Left ventricle myocardium inferior (tissue), 1 donor: ENCODE measurements around the gene SDHAF2. TPM values are rescaled to one million over a fixed set of nuclear protein-coding genes. Genes with fewer than 3 reads are reported as not detected.
"Not testable (repeated sequence)": the region's sequence is repeated elsewhere in the genome, so short reads cannot be mapped to it uniquely, and the experiment has no call there.

Experiments used
- DNase-seq: peaks from one replicate; pipeline ENCODE4 v3.0.0-alpha.2; 2020
- H3K27ac ChIP-seq: fragments of 200-600 bp; replicated peaks from 2 replicates; pipeline ENCODE4 v1.8.0; 2021
- H3K27me3 ChIP-seq: fragments of 200-600 bp; 2 replicates; pipeline ENCODE4 v1.8.0; 2021; ENCODE audit warnings: low read depth
- H3K36me3 ChIP-seq: fragments of 200-600 bp; 2 replicates; pipeline ENCODE4 v1.8.0; 2021
- H3K4me1 ChIP-seq: fragments of 200-600 bp; 2 replicates; pipeline ENCODE4 v1.8.0; 2021
- H3K4me3 ChIP-seq: fragments of 200-600 bp; 2 replicates; pipeline ENCODE4 v1.8.0; 2021; ENCODE audit warnings: mild to moderate bottlenecking, moderate library complexity
- H3K9me3 ChIP-seq: fragments of 200-600 bp; replicated peaks from 2 replicates; pipeline ENCODE4 v1.8.0; 2021
- CTCF ChIP-seq: fragments of 200-600 bp; IDR thresholded peaks from 2 replicates; pipeline ENCODE4 v1.8.0; 2021; ENCODE audit warnings: antibody characterized with exemption, mild to moderate bottlenecking, borderline replicate concordance
- intact Hi-C: fragments of 100-400 bp; cut with micrococcal nuclease; formaldehyde crosslinking; loops from one replicate; pipeline ENCODE4 v1.11.0; 2022
- long read RNA-seq: library from polyadenylated mRNA; unstranded; transcript quantifications from one replicate; pipeline ENCODE4 v2.0.0, GENCODE V29; 2021
- total RNA-seq: library from RNA; stranded (reverse); fragmentation: NEBNext Ultra II Directional; extraction: Animal tissue kit (Norgen Biotek cat#: 25700); gene quantifications from one replicate; pipeline ENCODE4 v1.2.1, GENCODE V29; 2021
- donor health status: DM: no; HTN: yes; CAD: no; lungs with severe emphysema.

The SDHAF2 gene
- 38.1 TPM for total RNA-seq
- long read RNA-seq, transcript SDHAF2-201 (4 exons, 2,033 nt), result major isoform, 63 of 70 reads
- long read RNA-seq, partial matches to known transcripts, result 3 of 70 reads
- long read RNA-seq, other reads (novel, unspliced or antisense), result 0 of 70 reads

GRCh38 chr11:61429691-61430582, at the start of gene SDHAF2, which contains the start of gene CPSF7:
SDHAF2 (plus strand) TSS chr11:61430124; CDS start chr11:61430147, 23 bp downstream.
CPSF7 (minus strand) TSS chr11:61429975; CDS start chr11:61429235, 740 bp downstream.
- Histone ChIP-seq H3K27ac (peak within 1 kb of the TSS; percentile 96), H3K36me3 (peaks cover 40% of the 10 kb centered on the region), H3K4me1 (peaks cover 74% of the 10 kb centered on the region), H3K4me3 (peak within 1 kb of the TSS; percentile 88), H3K27me3 (no peaks in the 10 kb centered on the region), H3K9me3 (no peaks in the 10 kb centered on the region)
- DNase-seq, result peak; percentile 98
- intact Hi-C loops, result no loop called here
- no peak for TF ChIP-seq CTCF

GRCh38 chr11:61380884-61381283, 49.0 kb upstream of the SDHAF2 start:
- intact Hi-C loops, result loop anchor here (5.0 kb wide), 1 partner anchor 44 kb away; no protein-coding TSS in a partner anchor
- H3K27me3 ChIP-seq, result no peaks in the 10 kb centered on the region

GRCh38 chr11:61383859-61384258, 46.1 kb upstream of the SDHAF2 start:
- intact Hi-C loops, result loop anchor here (5.0 kb wide), 1 partner anchor 47 kb away; no protein-coding TSS in a partner anchor
- H3K27ac ChIP-seq, H3K36me3 ChIP-seq, H3K27me3 ChIP-seq, DNase-seq, H3K9me3 ChIP-seq, H3K4me3 ChIP-seq, H3K4me1 ChIP-seq: not testable (repeated sequence)

More at GRCh38 chr11:61380884-61381283, 49.0 kb upstream of the SDHAF2 start:
- H3K9me3 ChIP-seq, result no peaks in the 10 kb centered on the region
- no peak for TF ChIP-seq CTCF
- H3K4me1 ChIP-seq, result peaks cover 3% of the 10 kb centered on the region
- DNase-seq, result no peak
- H3K4me3 ChIP-seq, result no peak overlapping the region
- H3K27ac ChIP-seq, result no peak overlapping the region
- H3K36me3 ChIP-seq, result peaks cover 2% of the 10 kb centered on the region

GRCh38 chr11:61384271-61385242, 45.4 kb upstream of the SDHAF2 start:
- DNase-seq, result no peak
- H3K9me3 ChIP-seq, result no peaks in the 10 kb centered on the region
- H3K4me3 ChIP-seq, result no peak overlapping the region
- no peaks in the 10 kb centered on the region for H3K27me3 ChIP-seq
- H3K27ac ChIP-seq, result no peak overlapping the region
- peaks cover 3% of the 10 kb centered on the region for H3K4me1 ChIP-seq
- TF ChIP-seq CTCF, result no peak
- intact Hi-C loops, result loop anchor here (5.0 kb wide), 1 partner anchor 47 kb away; no protein-coding TSS in a partner anchor
- no peaks in the 10 kb centered on the region for H3K36me3 ChIP-seq

- intact Hi-C loops, result no loop called here
- Histone ChIP-seq H3K27ac (no peak overlapping the region), H3K36me3 (peaks cover 12% of the 10 kb centered on the region), H3K9me3 (no peaks in the 10 kb centered on the region), H3K4me1 (peaks cover 27% of the 10 kb centered on the region), H3K27me3 (no peaks in the 10 kb centered on the region), H3K4me3 (no peak overlapping the region)
- no peak for DNase-seq
- no peak for TF ChIP-seq CTCF
Measured at GRCh38 chr11:61390161-61390560, 39.8 kb upstream of the SDHAF2 start.
